ENCODE results near the gene TSPAN3. TPM values are rescaled to one million over a fixed set of nuclear protein-coding genes. Genes with fewer than 3 reads are reported as not detected.

The TSPAN3 gene
- total and polyA plus RNA-seq, 2 donors (not counting 1 experiment from before 2014, with no cell fraction given) = 109 to 130 TPM

DNA sequence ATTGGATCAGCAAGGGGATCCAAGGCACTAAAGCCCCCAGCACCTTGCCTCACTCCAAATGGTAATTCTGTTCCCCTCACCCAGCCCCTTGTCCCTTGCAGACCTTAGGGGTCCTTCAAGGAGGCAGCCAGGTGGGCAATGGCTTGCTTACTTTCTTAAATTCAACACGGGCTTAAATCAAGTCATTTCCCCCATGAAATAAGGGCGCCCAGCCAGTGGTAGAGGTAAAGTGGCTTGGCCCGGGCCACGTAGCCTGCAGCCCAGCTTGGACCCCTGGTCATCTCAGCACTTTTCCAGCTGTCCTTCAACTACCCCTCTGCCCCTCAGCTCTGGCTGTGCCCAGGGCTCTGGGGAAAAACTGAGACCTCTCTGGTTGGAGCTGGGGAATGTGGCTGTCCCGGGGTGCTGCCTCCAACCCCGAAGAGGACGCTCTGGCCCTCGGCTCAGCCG lies 74.8 kb downstream of the TSPAN3 start:
- H3K36me3 ChIP-seq (replicated peaks in 1 of 2; ENCODE audit: control extremely low read depth in 1 of 2, control insufficient read depth in 1 of 2, extremely low read depth in 1 of 2, insufficient read depth in 2 of 2, low read length in 1 of 2) = peaks cover 7 to 23% of the 10 kb centered on the region in 2 experiments
- peaks cover 34% of the 10 kb centered on the region for H4K20me1 ChIP-seq (ENCODE audit: control insufficient read depth, insufficient read depth, low read length, poor library complexity, severe bottlenecking)
- peaks cover 43 to 64% of the 10 kb centered on the region in 2 donors for H3K4me1 ChIP-seq (ENCODE audit: control insufficient read depth in 2 of 2, insufficient read depth in 2 of 2, low read length in 2 of 2)
- peak overlapping the region; percentile 100 for H3K27ac Mint-ChIP-seq
- no peaks in the 10 kb centered on the region for H3K27me3 Mint-ChIP-seq
- DNase-seq (no peak), ATAC-seq (ENCODE audit: low read depth) (no peak)
- TF ChIP-seq EZH2 (IDR thresholded peaks at IDR 0.05; ENCODE audit: borderline replicate concordance, insufficient read depth, low read depth, low read length, poor library complexity, severe bottlenecking) = no peak
- TF ChIP-seq, protein P1, sequence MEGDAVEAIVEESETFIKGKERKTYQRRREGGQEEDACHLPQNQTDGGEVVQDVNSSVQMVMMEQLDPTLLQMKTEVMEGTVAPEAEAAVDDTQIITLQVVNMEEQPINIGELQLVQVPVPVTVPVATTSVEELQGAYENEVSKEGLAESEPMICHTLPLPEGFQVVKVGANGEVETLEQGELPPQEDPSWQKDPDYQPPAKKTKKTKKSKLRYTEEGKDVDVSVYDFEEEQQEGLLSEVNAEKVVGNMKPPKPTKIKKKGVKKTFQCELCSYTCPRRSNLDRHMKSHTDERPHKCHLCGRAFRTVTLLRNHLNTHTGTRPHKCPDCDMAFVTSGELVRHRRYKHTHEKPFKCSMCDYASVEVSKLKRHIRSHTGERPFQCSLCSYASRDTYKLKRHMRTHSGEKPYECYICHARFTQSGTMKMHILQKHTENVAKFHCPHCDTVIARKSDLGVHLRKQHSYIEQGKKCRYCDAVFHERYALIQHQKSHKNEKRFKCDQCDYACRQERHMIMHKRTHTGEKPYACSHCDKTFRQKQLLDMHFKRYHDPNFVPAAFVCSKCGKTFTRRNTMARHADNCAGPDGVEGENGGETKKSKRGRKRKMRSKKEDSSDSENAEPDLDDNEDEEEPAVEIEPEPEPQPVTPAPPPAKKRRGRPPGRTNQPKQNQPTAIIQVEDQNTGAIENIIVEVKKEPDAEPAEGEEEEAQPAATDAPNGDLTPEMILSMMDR (IDR thresholded peaks at IDR 0.05) = no peak
- H3K4me1 Mint-ChIP-seq = peaks cover 53% of the 10 kb centered on the region
- peak overlapping the region; percentile 91 for H3K9ac ChIP-seq (ENCODE audit: low read length)
- intact Hi-C loops (cut with micrococcal nuclease) = loop anchor here (5.0 to 10.0 kb wide), 2 partner anchors 76 to 91 kb away; partner anchors contain the start of genes SCAPER and TSPAN3
- H3K27ac ChIP-seq (ENCODE audit: low read length in 2 of 2) = peak overlapping the region; percentile 79 to 81
- 63% methylated on average over 9 of the region's 9 CpGs for WGBS (ENCODE audit: insufficient coverage)
- H3K27me3 ChIP-seq (replicated peaks in 1 of 4; ENCODE audit: control extremely low read depth in 1 of 4, control insufficient read depth in 3 of 4, insufficient read depth in 4 of 4, low read length in 3 of 4) = no peaks in the 10 kb centered on the region
- POLR2A ChIA-PET = interaction anchor here (0.6 kb wide), 1 partner anchor 82 kb away, joined by 4 read pairs; no protein-coding TSS in a partner anchor
- no peaks in the 10 kb centered on the region for H3K9me3 Mint-ChIP-seq (ENCODE audit: insufficient read depth)
- H3K4me3 ChIP-seq (ENCODE audit: control extremely low read depth in 1 of 5, extremely low read depth in 1 of 5, insufficient read depth in 1 of 5, low read depth in 2 of 5, low read length in 4 of 5) = peak overlapping the region; percentile 74 to 86 (median 79)
- CTCF ChIA-PET = interaction anchor here (1.2 to 1.7 kb wide), 2 partner anchors 23 to 29 kb away, joined by 4 to 12 read pairs; no protein-coding TSS in a partner anchor
- H3K79me2 ChIP-seq (ENCODE audit: control insufficient read depth, insufficient read depth, low read length) = peaks cover 69% of the 10 kb centered on the region
- peak overlapping the region; percentile 100 for H2AFZ ChIP-seq (ENCODE audit: insufficient read depth, low read depth, low read length, poor library complexity, severe bottlenecking)
- H3K4me2 ChIP-seq (replicated peaks; ENCODE audit: low read depth, low read length, poor library complexity, severe bottlenecking) = peak overlapping the region; percentile 96
- H3K4me3 Mint-ChIP-seq = peak overlapping the region; percentile 99
- no peaks in the 10 kb centered on the region for H3K9me3 ChIP-seq (ENCODE audit: control extremely low read depth in 1 of 3, control insufficient read depth in 2 of 3, insufficient read depth in 1 of 3, low read length in 2 of 3)

Measured in B cell (primary cell).